ENCODE data around the gene SNCAIP.

SNCAIP gene

GRCh38 chr5:122404653-122405362 lies 92.8 kb downstream of the SNCAIP start:
- no peak for DNase-seq (ENCODE audit: extremely low read depth, low read depth)

GRCh38 chr5:122405751-122406150 lies 93.7 kb downstream of the SNCAIP start:
- TF ChIP-seq, protein P1, sequence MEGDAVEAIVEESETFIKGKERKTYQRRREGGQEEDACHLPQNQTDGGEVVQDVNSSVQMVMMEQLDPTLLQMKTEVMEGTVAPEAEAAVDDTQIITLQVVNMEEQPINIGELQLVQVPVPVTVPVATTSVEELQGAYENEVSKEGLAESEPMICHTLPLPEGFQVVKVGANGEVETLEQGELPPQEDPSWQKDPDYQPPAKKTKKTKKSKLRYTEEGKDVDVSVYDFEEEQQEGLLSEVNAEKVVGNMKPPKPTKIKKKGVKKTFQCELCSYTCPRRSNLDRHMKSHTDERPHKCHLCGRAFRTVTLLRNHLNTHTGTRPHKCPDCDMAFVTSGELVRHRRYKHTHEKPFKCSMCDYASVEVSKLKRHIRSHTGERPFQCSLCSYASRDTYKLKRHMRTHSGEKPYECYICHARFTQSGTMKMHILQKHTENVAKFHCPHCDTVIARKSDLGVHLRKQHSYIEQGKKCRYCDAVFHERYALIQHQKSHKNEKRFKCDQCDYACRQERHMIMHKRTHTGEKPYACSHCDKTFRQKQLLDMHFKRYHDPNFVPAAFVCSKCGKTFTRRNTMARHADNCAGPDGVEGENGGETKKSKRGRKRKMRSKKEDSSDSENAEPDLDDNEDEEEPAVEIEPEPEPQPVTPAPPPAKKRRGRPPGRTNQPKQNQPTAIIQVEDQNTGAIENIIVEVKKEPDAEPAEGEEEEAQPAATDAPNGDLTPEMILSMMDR (IDR thresholded peaks at IDR 0.05; ENCODE audit: low read depth, low read length): no peak
- DNase-seq (ENCODE audit: extremely low read depth, low read depth): no peak

More at GRCh38 chr5:122404653-122405362, 92.8 kb downstream of the SNCAIP start:
- TF ChIP-seq, protein P1 (IDR thresholded peaks at IDR 0.05; ENCODE audit: low read depth, low read length): no peak

DNA sequence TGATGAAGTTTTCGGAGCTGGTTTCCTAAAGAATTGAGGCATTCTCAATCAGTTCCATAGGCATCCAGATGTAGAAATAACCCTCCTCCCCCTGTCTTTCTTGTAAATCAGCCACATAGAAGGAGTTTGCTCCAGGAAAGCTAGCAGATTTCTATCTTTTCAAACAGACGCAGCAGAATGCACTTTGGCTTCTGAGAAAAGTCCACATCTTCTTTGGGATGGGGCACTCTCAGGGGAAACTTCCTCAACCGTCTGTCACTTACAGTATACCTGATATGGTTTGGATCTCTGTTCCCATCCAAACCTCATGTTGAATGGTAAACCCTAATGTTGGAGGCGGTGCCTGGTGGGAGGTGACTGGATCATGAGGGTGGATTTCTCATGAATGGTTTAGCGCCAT lies 94.1 kb downstream of the SNCAIP start:
- TF ChIP-seq, protein P1 (IDR thresholded peaks at IDR 0.05; ENCODE audit: low read depth, low read length): no peak
- no peak for DNase-seq (ENCODE audit: extremely low read depth, low read depth)

DNA sequence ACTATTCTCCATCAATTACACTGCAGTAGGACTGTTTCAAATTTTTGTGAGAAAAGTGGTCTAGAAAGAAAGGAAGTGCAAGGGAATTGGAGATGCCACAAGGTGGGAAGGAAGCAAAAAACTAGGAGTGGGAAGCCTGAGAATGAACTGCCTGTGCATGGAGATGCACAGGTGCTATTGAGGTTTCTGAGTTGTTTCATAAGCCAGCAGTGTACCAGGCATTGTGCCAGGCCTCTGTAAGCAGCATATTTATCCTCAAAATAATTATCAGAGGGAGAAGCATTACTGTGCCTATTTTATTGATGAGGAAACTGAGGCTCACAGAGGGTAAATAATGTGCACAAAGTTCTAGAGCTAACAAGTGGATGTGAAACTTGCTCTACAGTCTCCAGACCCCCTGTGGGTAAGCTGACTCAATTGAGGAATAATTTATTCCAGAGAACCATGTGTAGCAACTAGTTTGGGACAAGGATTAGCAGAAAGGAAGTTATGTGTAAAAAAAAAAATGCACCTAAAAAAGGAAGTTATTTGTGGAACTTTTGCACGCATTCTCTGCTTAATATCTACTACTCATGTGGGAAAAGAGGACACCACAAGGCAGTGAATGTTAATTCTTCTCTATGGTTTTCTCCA lies 96.7 kb downstream of the SNCAIP start:
- TF ChIP-seq, protein P1 (IDR thresholded peaks at IDR 0.05; ENCODE audit: low read depth, low read length): no peak
- DNase-seq (ENCODE audit: extremely low read depth, low read depth): no peak

DNA sequence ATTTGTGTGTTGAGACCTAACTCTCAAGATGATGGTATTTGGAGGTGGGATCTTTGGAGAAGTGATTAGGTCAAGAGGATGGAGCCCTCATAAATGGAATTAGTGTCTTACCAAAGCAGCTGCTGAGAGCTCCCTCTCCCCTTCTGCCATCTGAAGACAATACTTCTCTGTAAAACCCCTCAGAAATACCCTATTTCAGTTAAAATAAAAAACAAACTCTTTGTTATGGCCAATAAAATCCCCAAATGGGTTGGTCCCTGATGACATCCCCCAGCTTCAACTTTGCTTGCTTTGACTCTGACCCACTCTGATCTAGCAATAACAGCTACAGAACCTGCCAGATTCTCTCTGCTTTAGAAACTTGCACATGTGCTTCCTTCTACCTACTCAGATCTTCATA lies 100.9 kb downstream of the SNCAIP start:
- TF ChIP-seq, protein P1 (IDR thresholded peaks at IDR 0.05; ENCODE audit: low read depth, low read length): no peak
- no peak for DNase-seq (ENCODE audit: extremely low read depth, low read depth)

- DNase-seq (ENCODE audit: extremely low read depth, low read depth): no peak
- TF ChIP-seq, protein P1 (IDR thresholded peaks at IDR 0.05; ENCODE audit: low read depth, low read length): no peak
Measured at GRCh38 chr5:122413722-122414121, 101.7 kb downstream of the SNCAIP start.

DNA sequence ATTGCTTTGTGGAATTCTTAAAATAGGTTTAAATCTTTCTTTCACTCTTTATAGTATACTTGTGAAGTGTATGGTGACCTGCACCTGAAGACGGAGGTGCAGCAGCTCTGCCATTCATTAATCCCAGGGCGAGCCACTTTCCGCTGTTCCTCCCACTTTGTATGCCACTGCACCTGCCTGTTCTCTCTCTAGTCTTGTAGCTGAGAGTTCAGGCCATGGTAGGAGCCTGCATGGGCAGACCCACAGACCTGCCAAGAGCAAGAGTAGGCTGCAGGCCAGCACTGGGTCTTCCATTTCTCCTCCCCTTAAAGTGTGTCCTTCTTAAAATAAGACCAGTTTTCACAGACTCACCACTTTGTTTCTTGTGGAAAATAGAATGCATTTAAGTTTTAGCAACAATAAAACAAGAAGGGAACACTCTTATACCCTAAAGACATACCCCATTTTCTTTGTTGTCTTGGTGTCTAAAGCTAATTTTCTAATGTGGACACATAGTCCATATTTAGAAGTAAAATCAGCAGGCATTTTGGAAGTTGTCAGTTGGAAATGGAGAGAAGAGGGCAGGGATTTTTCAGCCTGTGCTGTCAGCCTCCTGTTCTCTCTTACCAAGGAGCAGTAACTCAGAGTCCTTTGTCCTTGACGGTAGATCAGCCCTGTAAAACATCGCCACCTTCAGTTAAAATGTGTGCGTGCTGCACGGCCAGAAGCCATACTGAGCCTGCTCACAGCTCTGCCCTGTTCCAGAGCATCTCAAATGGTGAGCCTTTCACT lies 103.2 kb downstream of the SNCAIP start:
- DNase-seq (ENCODE audit: extremely low read depth, low read depth): no peak

More for the DNA sequence above, 103.2 kb downstream of the SNCAIP start:
- TF ChIP-seq, protein P1 (IDR thresholded peaks at IDR 0.05; ENCODE audit: low read depth, low read length): peak; percentile 83

Measured in AG09319 (cell line).